LNCAP (cell line): ENCODE data around the gene NRP2.

Experiments used
- CTCF ChIP-seq: fragments of 450-650 bp; IDR thresholded peaks from 2 replicates; pipeline ENCODE4 v1.5.1; 2017; ENCODE audit warnings: mild to moderate bottlenecking

Gene NRP2

DNA sequence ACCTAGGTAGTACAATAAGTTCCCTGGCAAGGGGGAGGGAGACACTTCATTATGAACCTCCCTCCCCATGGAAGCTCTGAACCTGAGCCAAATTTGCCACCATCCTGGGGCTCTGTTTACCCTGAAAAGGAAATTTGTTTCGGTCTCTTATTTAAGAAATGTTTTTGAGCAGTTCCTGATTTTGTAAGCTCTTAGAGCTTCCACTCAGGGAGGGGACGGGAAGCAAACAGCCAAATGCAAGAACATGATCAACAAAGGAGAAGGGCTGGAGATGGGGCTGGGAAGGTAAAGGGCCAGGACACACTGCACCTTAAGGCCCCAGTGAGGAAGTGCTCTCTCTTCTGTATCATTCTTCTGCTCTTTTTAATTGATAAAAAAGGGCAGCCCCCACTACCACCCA lies 117.9 kb downstream of the NRP2 start:
- TF ChIP-seq CTCF = no peak

DNA sequence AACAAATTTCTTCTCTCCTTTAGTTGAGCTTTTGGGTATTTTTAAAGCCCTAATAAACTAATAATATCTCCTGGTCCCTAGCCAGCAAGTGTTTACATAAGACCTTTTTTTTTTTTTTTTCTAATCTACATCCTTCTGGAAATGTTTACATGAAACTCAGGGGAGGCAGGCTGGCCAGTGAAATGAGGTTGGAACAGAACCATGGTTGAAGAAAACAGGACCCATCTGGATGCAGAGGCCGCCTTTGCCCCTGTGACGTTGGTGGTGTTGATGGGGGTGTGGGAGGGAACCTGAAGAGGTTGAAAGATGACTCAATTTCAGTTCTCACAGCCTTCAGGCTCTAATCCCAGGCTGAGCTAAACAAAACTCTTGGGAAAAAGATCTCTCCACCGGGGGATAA lies 118.5 kb downstream of the NRP2 start:
- TF ChIP-seq CTCF = no peak

DNA sequence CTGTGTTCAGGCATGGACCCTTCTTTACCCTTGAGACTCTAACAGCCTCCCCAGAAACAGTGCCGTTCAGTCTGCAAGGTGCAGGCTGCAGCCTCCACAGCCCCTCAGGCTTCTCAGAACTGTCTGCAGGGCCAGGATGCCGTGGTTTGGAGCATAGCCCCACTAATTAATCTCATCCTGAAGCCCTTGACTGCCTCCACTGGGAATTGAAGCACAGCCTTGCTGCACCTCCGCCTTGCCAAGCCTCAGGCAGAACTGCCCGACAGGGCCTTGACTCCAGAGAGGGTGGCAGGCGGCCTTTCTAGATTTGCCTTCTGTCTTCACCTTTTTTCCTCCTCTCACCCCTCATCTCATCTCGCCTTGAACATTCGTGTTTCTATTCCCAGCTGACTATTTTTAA lies 119.8 kb downstream of the NRP2 start:
- TF ChIP-seq CTCF = no peak

DNA sequence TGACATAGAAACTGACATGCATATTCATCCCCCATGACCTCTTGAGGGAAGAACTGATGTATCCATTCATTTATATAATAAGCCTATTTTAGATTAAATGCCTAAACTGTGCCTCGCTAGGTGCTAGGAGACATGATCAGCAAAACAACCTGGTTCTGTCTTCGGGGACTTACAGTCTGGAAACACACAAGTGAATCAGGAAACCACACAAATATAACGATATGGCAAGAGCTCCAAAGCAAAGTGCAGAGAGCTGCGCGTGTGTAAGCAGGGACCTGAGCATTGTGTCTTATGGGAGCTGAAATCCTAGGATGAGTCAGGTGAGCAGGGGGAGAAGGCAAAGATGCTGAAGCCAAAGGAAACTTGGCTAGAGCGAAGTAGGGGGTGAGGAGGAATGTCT lies 120.6 kb downstream of the NRP2 start:
- TF ChIP-seq CTCF = no peak

DNA sequence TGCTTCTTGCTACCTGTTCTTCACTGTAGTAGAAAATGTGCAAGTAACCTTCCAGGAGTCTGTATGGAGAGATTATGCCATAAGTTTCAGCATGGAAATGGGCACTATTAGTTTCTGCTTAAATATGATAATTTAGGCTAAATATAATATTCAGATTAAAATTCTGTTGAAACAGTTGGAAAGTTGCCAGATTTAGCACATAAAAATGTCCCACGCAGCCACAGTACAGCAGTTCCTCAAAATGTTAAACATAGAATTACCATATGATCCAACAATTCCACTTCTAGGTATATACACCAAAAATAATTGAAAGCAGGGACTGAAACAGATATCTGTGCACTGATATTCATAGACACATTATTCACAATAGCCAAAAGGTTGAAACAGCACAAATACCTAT lies 121.2 kb downstream of the NRP2 start:
- TF ChIP-seq CTCF = no peak

DNA sequence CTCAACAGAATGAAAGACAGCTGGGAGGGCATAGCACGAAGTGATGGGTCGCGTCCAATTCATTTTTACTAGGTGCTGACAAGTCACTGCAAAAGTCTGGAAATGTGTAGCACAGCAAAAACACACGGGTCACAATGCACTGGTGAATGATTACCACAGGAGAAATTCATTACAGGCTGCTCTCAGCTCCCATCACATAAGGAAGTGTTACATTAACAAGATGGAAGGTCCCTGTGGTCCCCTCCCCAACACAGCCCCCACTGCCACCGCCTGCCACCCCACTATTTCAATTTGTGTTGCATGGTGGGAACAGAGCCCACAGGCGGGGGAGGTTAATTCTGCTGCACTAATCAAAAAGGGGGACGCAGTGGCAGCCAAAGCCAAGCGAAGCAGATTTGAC lies 122.8 kb downstream of the NRP2 start:
- TF ChIP-seq CTCF = no peak

DNA sequence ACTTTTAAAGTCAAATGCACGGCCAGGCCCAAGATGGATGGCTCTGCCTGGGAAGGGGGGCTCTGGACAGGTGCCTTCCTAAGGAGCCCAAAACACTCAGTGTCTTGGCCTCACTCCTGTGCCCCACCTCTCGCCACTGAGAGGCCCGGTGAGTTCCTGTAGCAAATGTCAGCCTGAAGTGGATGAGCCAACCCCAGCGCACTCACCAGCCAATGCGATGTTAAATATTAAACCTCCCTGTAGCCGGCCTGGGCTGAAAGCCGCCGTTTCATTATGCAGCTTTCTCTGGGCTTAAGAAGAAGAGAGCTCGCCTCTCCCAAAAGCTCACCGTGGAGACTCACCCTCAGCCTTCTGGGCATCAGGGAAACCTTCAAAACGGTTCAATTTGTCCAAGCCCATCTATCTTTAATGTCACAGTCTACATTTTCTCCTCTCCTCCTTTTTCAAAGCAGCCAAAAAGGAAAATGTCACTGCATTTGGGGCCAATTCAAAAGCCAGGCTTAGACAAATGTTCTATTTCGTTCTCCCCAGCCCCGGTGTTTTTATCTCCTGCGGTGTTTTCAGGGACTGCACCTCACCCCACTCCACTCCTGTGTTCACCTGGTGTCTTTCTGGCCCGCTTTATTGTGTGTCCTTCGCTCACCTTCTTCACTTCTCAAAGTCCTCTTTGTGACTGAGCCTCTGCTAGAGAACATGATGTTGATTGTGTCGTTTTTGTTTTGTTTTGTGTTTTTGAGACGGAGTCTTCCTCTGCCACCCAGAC lies 124.0 kb downstream of the NRP2 start:
- TF ChIP-seq CTCF = no peak

GRCh38 chr2:205807229-205807628 lies 124.9 kb downstream of the NRP2 start:
- TF ChIP-seq CTCF = no peak
